GM23338 (cell line): ENCODE results near the gene SYNDIG1. TPM values are rescaled to one million over a fixed set of nuclear protein-coding genes. Genes with fewer than 3 reads are reported as not detected.

ENCODE experiments used
- ATAC-seq: fragments of 200-7000 bp; cut with Tn5 transposase; 3 replicates; pipeline ENCODE4 v1.9.1; 2020
- DNase-seq: peaks from one replicate; pipeline ENCODE4 v3.0.0-alpha.2; 2015; ENCODE audit warnings: low spot score
- H2AFZ ChIP-seq: fragments of 200-600 bp; sonication (generic); 2 replicates; pipeline ENCODE4 v1.8.0; 2016; ENCODE audit warnings: antibody characterized with exemption, mild to moderate bottlenecking, moderate library complexity
- H3F3A ChIP-seq: fragments of 200-600 bp; sonication (generic); replicated peaks from 2 replicates; pipeline ENCODE4 v1.8.0; 2017; ENCODE audit warnings: antibody characterized with exemption, mixed run types, low read depth
- H3K27ac ChIP-seq: fragments of 200-600 bp; sonication (generic); 2 replicates; pipeline ENCODE4 v1.6.1; 2016; ENCODE audit warnings: low read depth
- H3K27me3 ChIP-seq: fragments of 200-600 bp; sonication (generic); 2 replicates; pipeline ENCODE4 v1.8.0; 2016; ENCODE audit warnings: mild to moderate bottlenecking, mixed run types, moderate library complexity; ENCODE audit not compliant: insufficient read depth
- H3K36me3 ChIP-seq: fragments of 200-600 bp; sonication (generic); 2 replicates; pipeline ENCODE4 v1.8.0; 2016; ENCODE audit warnings: mild to moderate bottlenecking; ENCODE audit not compliant: insufficient read depth
- H3K4me1 ChIP-seq: fragments of 200-600 bp; sonication (generic); 2 replicates; pipeline ENCODE4 v1.8.0; 2016; ENCODE audit warnings: mild to moderate bottlenecking, moderate library complexity; ENCODE audit not compliant: insufficient read depth
- H3K4me2 ChIP-seq: fragments of 200-600 bp; sonication (generic); 2 replicates; pipeline ENCODE4 v1.7.1; 2017; ENCODE audit warnings: mixed run types
- H3K4me3 ChIP-seq: fragments of 200-600 bp; sonication (generic); 2 replicates; pipeline ENCODE4 v1.6.1; 2016; ENCODE audit warnings: mixed run types
- H3K79me2 ChIP-seq: fragments of 200-600 bp; sonication (generic); replicated peaks from 2 replicates; pipeline ENCODE4 v1.8.0; 2017; ENCODE audit warnings: mild to moderate bottlenecking; ENCODE audit not compliant: insufficient read depth
- H3K9me2 ChIP-seq: fragments of 200-600 bp; sonication (generic); 2 replicates; pipeline ENCODE4 v1.8.0; 2017; ENCODE audit not compliant: insufficient read depth
- H4K20me1 ChIP-seq: fragments of 200-600 bp; sonication (generic); replicated peaks from 2 replicates; pipeline ENCODE4 v1.8.0; 2017; ENCODE audit warnings: mild to moderate bottlenecking; ENCODE audit not compliant: insufficient read depth
- H3K27ac Mint-ChIP-seq: 2 replicates; pipeline ENCODE4 v1.8.0; 2020; ENCODE audit warnings: inconsistent platforms, mild to moderate bottlenecking, moderate library complexity, mixed read lengths
- H3K27me3 Mint-ChIP-seq: 3 replicates; pipeline ENCODE4 v1.8.0; 2022; ENCODE audit warnings: low read depth, mild to moderate bottlenecking, moderate library complexity, mixed read lengths, inconsistent platforms; ENCODE audit not compliant: insufficient read depth, poor library complexity
- H3K36me3 Mint-ChIP-seq: 3 replicates; pipeline ENCODE4 v1.8.0; 2021; ENCODE audit warnings: low read depth, mild to moderate bottlenecking, inconsistent platforms, moderate library complexity, mixed read lengths
- H3K4me1 Mint-ChIP-seq: 3 replicates; pipeline ENCODE4 v1.8.0; 2020; ENCODE audit warnings: mild to moderate bottlenecking, inconsistent platforms, mixed read lengths
- H3K4me3 Mint-ChIP-seq: 3 replicates; pipeline ENCODE4 v1.8.0; 2021; ENCODE audit warnings: moderate library complexity, mild to moderate bottlenecking, inconsistent platforms, mixed read lengths
- H3K9me3 Mint-ChIP-seq: 3 replicates; pipeline ENCODE4 v1.8.0; 2020; ENCODE audit warnings: moderate library complexity, mild to moderate bottlenecking, inconsistent platforms, mixed read lengths
- CREB1 ChIP-seq: fragments of 250-450 bp; sonication (Bioruptor Pico); IDR thresholded peaks from 2 replicates; pipeline ENCODE4 v1.5.0; 2020; ENCODE audit warnings: low read depth, mild to moderate bottlenecking, moderate library complexity
- EZH2 ChIP-seq: fragments of 200-600 bp; sonication (generic); IDR thresholded peaks from one replicate; pipeline ENCODE4 v1.8.0; 2017; ENCODE audit warnings: antibody characterized with exemption, mild to moderate bottlenecking, low read depth; ENCODE audit not compliant: unreplicated experiment
- EZH2phosphoT487 ChIP-seq: fragments of 200-600 bp; sonication (generic); IDR thresholded peaks from one replicate; pipeline ENCODE4 v1.8.1; 2018; ENCODE audit warnings: antibody characterized with exemption; ENCODE audit not compliant: unreplicated experiment
- NANOG ChIP-seq: IDR thresholded peaks from 2 replicates; pipeline ENCODE4 v1.6.1; 2016; ENCODE audit warnings: antibody characterized with exemption, borderline replicate concordance
- POLR2AphosphoS5 ChIP-seq: IDR thresholded peaks from 2 replicates; pipeline ENCODE4 v1.6.1; 2016; ENCODE audit warnings: antibody characterized with exemption, low read depth
- ZNF114 ChIP-seq: fragments of 250-450 bp; sonication (Bioruptor Pico); IDR thresholded peaks from 2 replicates; pipeline ENCODE4 v1.5.0; 2020; ENCODE audit warnings: mild to moderate bottlenecking, moderate library complexity
- ZNF331 ChIP-seq: fragments of 250-450 bp; sonication (Bioruptor Pico); IDR thresholded peaks from 2 replicates; pipeline ENCODE4 v1.5.0; 2020; ENCODE audit warnings: low read depth, mild to moderate bottlenecking, moderate library complexity
- polyA plus RNA-seq: library from polyadenylated mRNA; unstranded; fragments of >200 nt; fragmentation: Nextera tagmentation; extraction: Ambion mirVana; gene quantifications from 2 replicates; pipeline ENCODE4 v1.2.1, GENCODE V29; 2016
- total RNA-seq: library from RNA; depleted of rRNA; stranded (reverse); fragments of >200 nt; shearing (Covaris generic); gene quantifications from 2 replicates; pipeline ENCODE4 v1.2.3, GENCODE V29; 2014
- TF ChIP-seq, protein P1 (sequence below): IDR thresholded peaks from 2 replicates; pipeline ENCODE4 v1.6.1; 2016; ENCODE audit warnings: antibody characterized with exemption
- TF ChIP-seq, protein P2 (sequence below): IDR thresholded peaks from one replicate; pipeline ENCODE4 v1.6.1; 2018; ENCODE audit warnings: antibody characterized with exemption; ENCODE audit not compliant: unreplicated experiment

Gene SYNDIG1
- total and polyA plus RNA-seq, 2 experiments from 2014 or later: 2.8 to 4.8 TPM

DNA sequence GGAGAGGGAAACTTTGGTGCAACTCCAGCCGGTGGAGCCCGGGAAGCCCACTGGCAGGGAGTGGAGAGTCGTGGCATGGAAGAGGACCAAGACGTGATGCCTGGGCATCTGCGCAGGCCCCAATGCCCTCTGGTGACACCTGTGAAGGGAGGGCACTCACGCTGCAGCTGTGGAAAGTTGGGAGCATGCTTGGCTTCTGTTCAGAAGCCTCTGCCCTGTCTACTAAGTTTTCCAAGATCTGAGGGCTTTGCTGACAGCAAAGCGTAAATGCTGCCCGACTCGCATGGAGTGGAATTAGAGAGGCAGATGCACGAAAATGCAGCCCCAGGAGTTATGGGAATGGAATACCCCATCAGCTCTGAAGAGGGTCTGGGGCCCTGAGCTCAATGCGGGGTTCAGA, 75.7 kb downstream of the SYNDIG1 start:
- TF ChIP-seq POLR2AphosphoS5 (no peak), EZH2 (no peak), EZH2phosphoT487 (no peak), NANOG (no peak), CREB1 (CRISPR knock-in tag) (no peak), ZNF114 (CRISPR knock-in tag) (no peak)
- TF ChIP-seq, protein P1, sequence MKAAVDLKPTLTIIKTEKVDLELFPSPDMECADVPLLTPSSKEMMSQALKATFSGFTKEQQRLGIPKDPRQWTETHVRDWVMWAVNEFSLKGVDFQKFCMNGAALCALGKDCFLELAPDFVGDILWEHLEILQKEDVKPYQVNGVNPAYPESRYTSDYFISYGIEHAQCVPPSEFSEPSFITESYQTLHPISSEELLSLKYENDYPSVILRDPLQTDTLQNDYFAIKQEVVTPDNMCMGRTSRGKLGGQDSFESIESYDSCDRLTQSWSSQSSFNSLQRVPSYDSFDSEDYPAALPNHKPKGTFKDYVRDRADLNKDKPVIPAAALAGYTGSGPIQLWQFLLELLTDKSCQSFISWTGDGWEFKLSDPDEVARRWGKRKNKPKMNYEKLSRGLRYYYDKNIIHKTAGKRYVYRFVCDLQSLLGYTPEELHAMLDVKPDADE: no peak
- TF ChIP-seq, protein P2, sequence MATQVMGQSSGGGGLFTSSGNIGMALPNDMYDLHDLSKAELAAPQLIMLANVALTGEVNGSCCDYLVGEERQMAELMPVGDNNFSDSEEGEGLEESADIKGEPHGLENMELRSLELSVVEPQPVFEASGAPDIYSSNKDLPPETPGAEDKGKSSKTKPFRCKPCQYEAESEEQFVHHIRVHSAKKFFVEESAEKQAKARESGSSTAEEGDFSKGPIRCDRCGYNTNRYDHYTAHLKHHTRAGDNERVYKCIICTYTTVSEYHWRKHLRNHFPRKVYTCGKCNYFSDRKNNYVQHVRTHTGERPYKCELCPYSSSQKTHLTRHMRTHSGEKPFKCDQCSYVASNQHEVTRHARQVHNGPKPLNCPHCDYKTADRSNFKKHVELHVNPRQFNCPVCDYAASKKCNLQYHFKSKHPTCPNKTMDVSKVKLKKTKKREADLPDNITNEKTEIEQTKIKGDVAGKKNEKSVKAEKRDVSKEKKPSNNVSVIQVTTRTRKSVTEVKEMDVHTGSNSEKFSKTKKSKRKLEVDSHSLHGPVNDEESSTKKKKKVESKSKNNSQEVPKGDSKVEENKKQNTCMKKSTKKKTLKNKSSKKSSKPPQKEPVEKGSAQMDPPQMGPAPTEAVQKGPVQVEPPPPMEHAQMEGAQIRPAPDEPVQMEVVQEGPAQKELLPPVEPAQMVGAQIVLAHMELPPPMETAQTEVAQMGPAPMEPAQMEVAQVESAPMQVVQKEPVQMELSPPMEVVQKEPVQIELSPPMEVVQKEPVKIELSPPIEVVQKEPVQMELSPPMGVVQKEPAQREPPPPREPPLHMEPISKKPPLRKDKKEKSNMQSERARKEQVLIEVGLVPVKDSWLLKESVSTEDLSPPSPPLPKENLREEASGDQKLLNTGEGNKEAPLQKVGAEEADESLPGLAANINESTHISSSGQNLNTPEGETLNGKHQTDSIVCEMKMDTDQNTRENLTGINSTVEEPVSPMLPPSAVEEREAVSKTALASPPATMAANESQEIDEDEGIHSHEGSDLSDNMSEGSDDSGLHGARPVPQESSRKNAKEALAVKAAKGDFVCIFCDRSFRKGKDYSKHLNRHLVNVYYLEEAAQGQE: no peak
- Histone ChIP-seq H3F3A (no peaks in the 10 kb centered on the region), H4K20me1 (no peaks in the 10 kb centered on the region), H3K36me3 (no peaks in the 10 kb centered on the region), H3K27ac (no peak overlapping the region), H3K4me1 (no peaks in the 10 kb centered on the region), H3K4me2 (no peak overlapping the region), H2AFZ (no peak overlapping the region), H3K9me2 (no peaks in the 10 kb centered on the region), H3K27me3 (no peaks in the 10 kb centered on the region), H3K79me2 (no peaks in the 10 kb centered on the region), H3K4me3 (no peak overlapping the region)
- Mint-ChIP-seq H3K27ac (no peak overlapping the region), H3K9me3 (peaks cover 2% of the 10 kb centered on the region; the same call in 2 of the 3 replicates), H3K36me3 (peaks cover 40% of the 10 kb centered on the region), H3K4me1 (peaks cover 10% of the 10 kb centered on the region; the same call in 2 of the 3 replicates), H3K27me3 (peaks cover 1% of the 10 kb centered on the region), H3K4me3 (no peak overlapping the region)
- ATAC-seq: no peak
- no peak for DNase-seq

- H3K4me2 ChIP-seq: no peak overlapping the region
- H4K20me1 ChIP-seq: no peaks in the 10 kb centered on the region
- no peak for ATAC-seq
- Mint-ChIP-seq H3K36me3 (peaks cover 40% of the 10 kb centered on the region), H3K4me1 (peaks cover 8% of the 10 kb centered on the region; the same call in 2 of the 3 replicates), H3K9me3 (peaks cover 2% of the 10 kb centered on the region; the same call in 2 of the 3 replicates), H3K4me3 (no peak overlapping the region), H3K27me3 (peaks cover 1% of the 10 kb centered on the region), H3K27ac (no peak overlapping the region)
- H3K9me2 ChIP-seq: no peaks in the 10 kb centered on the region
- H3K79me2 ChIP-seq: no peaks in the 10 kb centered on the region
- H3K27ac ChIP-seq: no peak overlapping the region
- H3K36me3 ChIP-seq: no peaks in the 10 kb centered on the region
- no peaks in the 10 kb centered on the region for H3K27me3 ChIP-seq
- no peak overlapping the region for H2AFZ ChIP-seq
- no peaks in the 10 kb centered on the region for H3K4me1 ChIP-seq
- peak; percentile 61 for TF ChIP-seq ZNF331
- TF ChIP-seq CREB1 (CRISPR knock-in tag): no peak
- no peaks in the 10 kb centered on the region for H3F3A ChIP-seq
- no peak overlapping the region for H3K4me3 ChIP-seq
- no peak for DNase-seq
Observed at GRCh38 chr20:24546232-24546892, 76.9 kb downstream of the SYNDIG1 start.
